Ramos (cell line): ENCODE data around the gene COL15A1.

Experiments used
- in situ Hi-C: fragments of 300-500 bp; cut with MboI; formaldehyde crosslinking; loops from one replicate; pipeline ENCODE4 v1.14.3; 2022; ENCODE audit warnings: low sequenced_read_pairs; ENCODE audit not compliant: unreplicated experiment

The COL15A1 gene

DNA sequence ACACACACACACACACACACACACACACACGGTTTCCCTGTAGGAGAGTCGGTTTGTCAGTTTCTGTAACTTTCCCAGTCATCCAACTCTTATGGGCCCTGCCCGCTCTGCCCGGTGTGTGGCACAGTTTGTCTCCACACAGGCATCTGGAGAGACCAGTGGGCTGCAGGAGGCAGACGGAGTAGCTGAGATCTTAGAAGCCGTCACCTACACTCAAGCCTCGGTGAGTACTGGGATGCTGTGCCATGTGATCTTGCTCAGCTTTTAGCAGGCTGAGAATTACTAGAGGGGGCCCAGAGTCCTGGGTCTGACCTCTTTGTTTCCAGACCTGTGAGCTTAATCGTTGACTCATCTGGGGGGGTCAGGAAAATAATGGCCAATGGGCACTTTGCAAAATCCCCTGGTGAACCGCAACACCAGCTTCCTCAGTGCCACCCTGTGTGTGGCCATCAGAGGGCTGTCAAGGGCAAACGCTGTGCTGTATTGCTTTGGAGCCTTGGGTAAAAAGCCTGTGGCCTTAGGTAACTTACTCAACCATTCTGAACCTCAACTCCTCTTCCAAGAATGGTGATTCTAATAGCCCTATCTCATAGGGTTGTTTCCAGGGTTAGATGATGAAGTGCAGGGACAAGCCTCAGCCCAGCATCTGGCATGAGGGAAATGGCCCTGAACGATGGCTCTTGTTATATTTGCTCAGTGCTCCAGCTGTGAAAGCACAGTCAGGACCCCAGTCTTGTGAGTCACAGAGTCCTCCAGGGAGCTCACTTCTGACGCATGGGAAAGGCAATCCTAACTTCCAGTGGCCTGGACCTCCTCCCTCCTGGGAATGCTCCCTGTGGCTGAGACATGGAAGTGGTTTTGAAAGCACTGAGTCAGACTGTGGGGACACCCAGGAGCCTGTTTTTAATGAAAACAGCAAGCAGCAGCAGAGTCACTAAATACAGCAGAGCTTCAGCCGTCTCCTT is 45.6 kb downstream of the COL15A1 start:
- in situ Hi-C loops, result loop anchor here (25.0 kb wide), 1 partner anchor 148 kb away; no protein-coding TSS in a partner anchor

- in situ Hi-C loops, result loop anchor here (25.0 kb wide), 1 partner anchor 147 kb away; no protein-coding TSS in a partner anchor
Observed at GRCh38 chr9:98990181-98990870, 46.6 kb downstream of the COL15A1 start.

DNA sequence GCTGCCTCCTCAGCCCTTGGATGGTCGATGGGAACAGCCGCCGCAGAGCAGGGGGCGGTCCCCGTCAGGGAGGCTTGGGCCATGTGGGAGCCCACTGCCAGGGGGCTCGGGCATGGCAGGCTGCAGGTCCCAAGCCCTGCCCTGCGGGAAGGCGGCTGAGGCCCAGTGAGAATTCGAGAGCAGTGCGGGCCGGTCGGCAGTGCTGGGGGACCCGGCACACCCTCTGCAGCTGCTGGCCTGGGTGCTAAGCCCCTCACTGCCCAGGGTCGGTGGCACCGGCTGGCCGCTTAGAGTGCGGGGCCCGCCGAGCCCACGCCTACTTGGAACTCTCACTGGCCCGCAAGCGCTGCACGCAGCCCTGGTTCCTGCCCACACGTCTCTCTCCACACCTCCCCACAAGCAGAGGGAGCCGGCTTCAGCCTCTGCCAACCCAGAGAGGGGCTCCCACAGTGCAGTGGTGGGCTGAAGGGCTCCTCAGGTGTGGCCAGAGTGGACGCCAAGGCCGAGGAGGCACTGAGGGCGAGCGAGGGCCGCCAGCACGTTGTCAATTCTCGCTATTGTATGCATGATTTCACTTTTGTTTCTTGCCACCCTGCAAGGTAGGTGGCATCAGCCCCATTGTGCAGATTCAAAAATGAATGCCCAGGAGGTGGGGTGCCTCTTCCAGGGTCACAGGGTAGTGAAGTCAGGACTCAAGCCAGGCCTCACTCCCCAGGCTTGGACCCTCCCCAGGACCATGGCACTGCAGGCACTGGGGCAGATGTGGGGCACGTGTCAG is 48.6 kb downstream of the COL15A1 start:
- in situ Hi-C loops, result loop anchor here (25.0 kb wide), 1 partner anchor 145 kb away; no protein-coding TSS in a partner anchor

DNA sequence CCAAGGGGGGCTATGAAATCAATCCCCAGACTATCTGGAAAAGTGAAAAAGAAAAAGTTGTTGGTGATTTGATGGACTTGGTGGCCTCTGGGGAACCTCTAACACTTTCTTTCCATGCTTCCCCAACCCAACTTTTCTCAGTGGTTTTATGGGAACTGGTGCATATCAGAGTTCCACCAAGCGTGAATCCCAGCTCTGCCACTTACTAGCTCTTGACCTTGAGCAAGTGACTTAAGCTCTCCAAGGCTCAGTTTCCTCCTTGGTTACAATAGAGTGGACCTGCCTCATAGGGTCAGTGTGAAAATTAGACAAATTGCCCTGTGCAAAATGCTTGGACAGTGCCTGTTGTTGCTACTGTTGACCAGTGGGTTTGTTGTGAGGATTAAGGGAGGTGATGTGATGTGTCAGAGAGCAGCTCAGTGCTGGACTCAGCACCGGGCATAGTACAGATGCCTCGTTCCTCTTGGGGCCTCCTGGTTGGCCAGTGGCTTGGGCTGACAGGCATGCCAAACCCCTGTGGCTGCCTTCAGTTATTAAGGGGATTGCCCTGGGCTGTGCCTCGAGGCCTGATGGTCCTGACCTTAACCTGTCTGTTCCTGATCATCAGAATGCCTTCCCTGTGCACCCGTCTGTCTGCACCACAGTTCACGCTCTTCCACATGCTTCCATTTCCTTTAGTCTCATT is 49.3 kb downstream of the COL15A1 start:
- in situ Hi-C loops, result loop anchor here (25.0 kb wide), 1 partner anchor 144 kb away; no protein-coding TSS in a partner anchor

GRCh38 chr9:98993570-98993945 is 49.9 kb downstream of the COL15A1 start:
- in situ Hi-C loops, result loop anchor here (25.0 kb wide), 1 partner anchor 144 kb away; no protein-coding TSS in a partner anchor

GRCh38 chr9:98994172-98995058 is 50.7 kb downstream of the COL15A1 start:
- in situ Hi-C loops, result loop anchor here (25.0 kb wide), 1 partner anchor 143 kb away; no protein-coding TSS in a partner anchor

DNA sequence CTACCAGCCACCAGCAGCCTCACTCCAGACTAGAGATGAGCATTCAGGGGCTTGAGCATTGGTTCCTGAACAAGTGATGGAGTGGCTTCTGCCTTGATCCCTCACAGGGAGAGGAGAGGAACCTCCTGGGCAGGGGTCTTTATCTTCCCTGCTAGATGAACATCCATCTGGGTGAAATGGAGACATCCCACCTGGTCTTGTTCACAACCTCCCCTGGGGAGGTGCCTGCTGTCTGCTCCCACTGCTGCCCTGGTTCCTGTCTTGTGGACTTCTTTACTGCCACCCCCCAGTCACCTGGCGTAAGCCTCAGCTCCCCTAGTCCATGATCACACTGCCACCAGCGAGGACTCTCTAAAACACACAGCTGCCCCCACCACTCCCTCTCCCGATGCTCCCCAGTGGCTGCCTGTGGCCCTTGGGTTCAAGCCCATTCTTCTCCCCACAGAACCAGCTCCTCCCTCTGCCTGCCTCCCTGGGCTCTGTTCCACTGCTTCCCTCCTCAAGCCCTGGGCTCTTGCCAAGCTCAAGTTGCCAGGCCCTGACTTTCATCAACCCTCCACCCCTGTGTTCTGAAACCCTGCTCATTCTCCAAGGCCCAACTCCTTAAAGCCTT is 51.5 kb downstream of the COL15A1 start:
- in situ Hi-C loops, result loop anchor here (25.0 kb wide), 1 partner anchor 142 kb away; no protein-coding TSS in a partner anchor

DNA sequence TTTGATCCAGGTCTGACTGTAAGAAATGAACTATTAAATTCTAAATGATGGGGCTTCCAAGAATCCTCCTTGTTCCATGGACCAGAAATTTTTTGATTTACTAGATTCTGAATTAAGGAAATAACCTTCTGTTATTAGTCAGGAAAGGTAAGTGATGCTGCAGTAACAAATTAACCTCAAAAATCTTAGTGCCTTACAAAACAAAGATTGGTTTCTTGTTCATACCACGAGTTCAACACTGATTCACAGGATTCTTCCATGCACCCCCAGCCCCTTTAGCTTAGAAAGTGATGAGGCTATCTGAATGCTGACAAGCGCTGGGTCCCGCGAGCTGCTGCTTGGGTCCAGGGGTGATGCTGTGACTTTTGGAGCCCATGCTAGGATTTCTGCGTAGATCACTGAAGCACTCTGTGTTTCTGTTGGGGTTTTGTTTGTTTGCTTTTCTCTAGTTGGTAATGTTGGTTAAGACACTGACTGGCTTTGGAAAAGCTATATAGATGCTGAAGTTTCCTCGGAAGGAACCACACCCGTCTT is 52.3 kb downstream of the COL15A1 start:
- in situ Hi-C loops, result loop anchor here (25.0 kb wide), 1 partner anchor 141 kb away; no protein-coding TSS in a partner anchor

DNA sequence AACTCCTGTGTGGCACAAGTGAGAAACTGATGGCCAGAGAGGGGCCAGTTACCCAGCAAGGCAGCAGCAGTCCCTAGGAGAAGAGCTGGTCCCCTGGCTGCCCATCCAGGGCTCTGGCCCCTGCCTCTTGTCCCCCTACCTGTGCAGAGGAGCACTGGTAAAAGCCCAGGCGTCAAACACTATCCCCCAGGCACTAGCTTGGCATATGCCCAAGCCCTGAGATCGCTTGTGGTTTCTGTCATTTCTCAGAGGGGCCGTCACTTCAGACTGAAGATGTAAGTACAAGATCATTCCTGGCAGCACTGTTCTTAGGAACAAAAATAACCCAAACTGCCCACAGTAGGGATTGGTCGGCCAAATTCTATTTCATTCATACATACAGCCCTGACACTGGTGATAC is 53.9 kb downstream of the COL15A1 start:
- in situ Hi-C loops, result loop anchor here (25.0 kb wide), 1 partner anchor 140 kb away; no protein-coding TSS in a partner anchor

- in situ Hi-C loops, result loop anchor here (25.0 kb wide), 1 partner anchor 139 kb away; no protein-coding TSS in a partner anchor
Observed at GRCh38 chr9:98998441-98999151, 54.9 kb downstream of the COL15A1 start.

GRCh38 chr9:98999152-98999525 is 55.4 kb downstream of the COL15A1 start:
- in situ Hi-C loops, result loop anchor here (25.0 kb wide), 1 partner anchor 138 kb away; no protein-coding TSS in a partner anchor

- in situ Hi-C loops, result no loop called here
Observed at GRCh38 chr9:99000476-99001395, 57.0 kb downstream of the COL15A1 start.

GRCh38 chr9:99001892-99002291 is 58.2 kb downstream of the COL15A1 start:
- in situ Hi-C loops, result no loop called here

GRCh38 chr9:99002706-99003105 is 59.0 kb downstream of the COL15A1 start:
- in situ Hi-C loops, result no loop called here

DNA sequence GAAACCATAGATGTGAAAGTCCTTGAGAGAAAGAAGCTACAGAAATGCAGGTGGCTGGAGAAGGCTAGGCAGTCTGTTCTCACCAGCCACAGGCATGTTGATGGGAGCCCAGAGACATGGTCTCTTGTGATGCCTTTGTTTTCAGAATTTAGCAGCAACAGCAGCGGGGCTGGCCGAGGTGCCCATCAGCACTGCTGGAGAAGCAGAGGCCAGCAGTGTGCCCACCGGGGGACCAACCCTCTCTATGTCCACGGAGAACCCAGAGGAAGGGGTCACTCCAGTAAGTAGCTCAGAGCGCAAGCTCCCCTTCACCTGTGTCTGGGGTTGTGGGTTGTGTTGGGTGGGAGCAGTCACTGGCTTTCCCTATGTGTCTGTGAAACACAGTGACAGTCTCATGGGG is 59.6 kb downstream of the COL15A1 start:
- in situ Hi-C loops, result no loop called here

- in situ Hi-C loops, result no loop called here
Observed at GRCh38 chr9:99004115-99004514, 60.4 kb downstream of the COL15A1 start.
